CD4-positive, alpha-beta T cell (primary cell): ENCODE measurements around the gene CFL1. TPM values are rescaled to one million over a fixed set of nuclear protein-coding genes. Genes with fewer than 3 reads are reported as not detected.

Source experiments
- ATAC-seq: fragments of 200-7000 bp; cut with Tn5 transposase; one replicate; pipeline ENCODE4 v1.10.0; 2022; ENCODE audit warnings: mild to moderate bottlenecking; ENCODE audit not compliant: poor library complexity
- CTCF ChIA-PET: fragments of 350-600 bp; sonication (Branson Sonifier 250); formaldehyde crosslinking; loops from one replicate; lab custom pipeline; 2021; ENCODE audit warnings: antibody characterized with exemption, inconsistent platforms; lab: Charles Lee
- POLR2A ChIA-PET: fragments of 350-600 bp; sonication (Branson Sonifier 250); formaldehyde crosslinking; loops from one replicate; lab custom pipeline; 2021; ENCODE audit warnings: antibody characterized with exemption, inconsistent platforms; lab: Charles Lee
- DNase-seq, 14 experiments: peaks; one replicate each; pipeline ENCODE4 v3.0.0-alpha.2; 2013 to 2020; ENCODE audit warnings: mixed read lengths in 2 of 14
- H3K27ac ChIP-seq, 2 donors: one replicate each; pipeline versions ENCODE4 v1.5.1 to v1.7.0; 2013; ENCODE audit warnings: low read length in 2 of 2, low read depth in 1 of 2, mild to moderate bottlenecking in 1 of 2
- H3K27me3 ChIP-seq, 2 experiments: 1 replicate in 1 of 2; 2 replicates in 1 of 2; pipeline versions ENCODE4 v1.6.1 to v1.7.0; 2013; ENCODE audit warnings: low read length in 2 of 2, control low read depth in 1 of 2, mild to moderate bottlenecking in 1 of 2, moderate library complexity in 1 of 2; ENCODE audit not compliant: insufficient read depth in 2 of 2, control insufficient read depth in 1 of 2
- H3K36me3 ChIP-seq: one replicate; pipeline ENCODE4 v1.6.1; 2013; ENCODE audit warnings: low read length, control low read depth; ENCODE audit not compliant: insufficient read depth
- H3K4me1 ChIP-seq: one replicate; pipeline ENCODE4 v1.6.1; 2013; ENCODE audit warnings: low read length, control low read depth; ENCODE audit not compliant: insufficient read depth
- H3K4me3 ChIP-seq: one replicate; pipeline ENCODE4 v1.5.1; 2013; ENCODE audit warnings: mild to moderate bottlenecking, low read length, moderate library complexity
- H3K9me3 ChIP-seq, 2 experiments: 1 replicate in 1 of 2; 2 replicates in 1 of 2; pipeline versions ENCODE4 v1.6.1 to v1.7.0; 2013; ENCODE audit warnings: low read length in 2 of 2, mild to moderate bottlenecking in 2 of 2, control low read depth in 1 of 2, moderate library complexity in 1 of 2; ENCODE audit not compliant: control insufficient read depth in 1 of 2, insufficient read depth in 1 of 2
- H3K27ac Mint-ChIP-seq: one replicate; pipeline ENCODE4 v1.8.0; 2020; ENCODE audit warnings: mixed read lengths
- H3K27me3 Mint-ChIP-seq: one replicate; pipeline ENCODE4 v1.8.0; 2021; ENCODE audit warnings: mixed read lengths
- H3K36me3 Mint-ChIP-seq: one replicate; pipeline ENCODE4 v1.8.0; 2021; ENCODE audit warnings: low read depth, mixed read lengths
- H3K4me1 Mint-ChIP-seq: one replicate; pipeline ENCODE4 v1.8.0; 2021; ENCODE audit warnings: low read depth, mixed read lengths
- H3K4me3 Mint-ChIP-seq: one replicate; pipeline ENCODE4 v1.8.0; 2020; ENCODE audit warnings: mild to moderate bottlenecking, mixed read lengths
- H3K9me3 Mint-ChIP-seq: one replicate; pipeline ENCODE4 v1.8.0; 2020; ENCODE audit warnings: mixed read lengths
- intact Hi-C, 2 experiments: fragments of 100-400 bp; cut with DNase I in 1 of 2; cut with micrococcal nuclease in 1 of 2; formaldehyde crosslinking; loops; one replicate each; pipeline versions ENCODE4 v1.15.1 to v1.9.0; 2023 to 2025; cut with DNase I, micrococcal nuclease
- total RNA-seq, 174 experiments: library from RNA in 2 of 174; stranded (reverse) in 2 of 174; gene quantifications; one replicate each; pipeline ENCODE4 v1.2.3 and lab custom pipeline; 2021 to 2026
- TF ChIP-seq, protein P1 (sequence below): fragments of 200-600 bp; IDR thresholded peaks from one replicate; pipeline ENCODE4 v1.8.0; 2022; ENCODE audit warnings: antibody characterized with exemption, mild to moderate bottlenecking

Gene CFL1
- total RNA-seq, 2 experiments from 2014 or later, result 322 to 331 TPM

- no peak overlapping the region for H3K4me3 ChIP-seq
- no peaks in the 10 kb centered on the region for H3K9me3 Mint-ChIP-seq
- POLR2A ChIA-PET, result interaction anchor here (0.7 to 7.1 kb wide), 5 partner anchors 9 to 20 kb away, joined by 3 to 137 read pairs (median 7); partner anchors contain the start of genes CCDC85B, CFL1, CTSW and FIBP
- H3K27ac ChIP-seq, result no peak overlapping the region
- H3K4me3 Mint-ChIP-seq, result peak overlapping the region; percentile 48
- TF ChIP-seq, protein P1, sequence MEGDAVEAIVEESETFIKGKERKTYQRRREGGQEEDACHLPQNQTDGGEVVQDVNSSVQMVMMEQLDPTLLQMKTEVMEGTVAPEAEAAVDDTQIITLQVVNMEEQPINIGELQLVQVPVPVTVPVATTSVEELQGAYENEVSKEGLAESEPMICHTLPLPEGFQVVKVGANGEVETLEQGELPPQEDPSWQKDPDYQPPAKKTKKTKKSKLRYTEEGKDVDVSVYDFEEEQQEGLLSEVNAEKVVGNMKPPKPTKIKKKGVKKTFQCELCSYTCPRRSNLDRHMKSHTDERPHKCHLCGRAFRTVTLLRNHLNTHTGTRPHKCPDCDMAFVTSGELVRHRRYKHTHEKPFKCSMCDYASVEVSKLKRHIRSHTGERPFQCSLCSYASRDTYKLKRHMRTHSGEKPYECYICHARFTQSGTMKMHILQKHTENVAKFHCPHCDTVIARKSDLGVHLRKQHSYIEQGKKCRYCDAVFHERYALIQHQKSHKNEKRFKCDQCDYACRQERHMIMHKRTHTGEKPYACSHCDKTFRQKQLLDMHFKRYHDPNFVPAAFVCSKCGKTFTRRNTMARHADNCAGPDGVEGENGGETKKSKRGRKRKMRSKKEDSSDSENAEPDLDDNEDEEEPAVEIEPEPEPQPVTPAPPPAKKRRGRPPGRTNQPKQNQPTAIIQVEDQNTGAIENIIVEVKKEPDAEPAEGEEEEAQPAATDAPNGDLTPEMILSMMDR, result no peak
- no peaks in the 10 kb centered on the region for H3K27me3 Mint-ChIP-seq
- ATAC-seq (no peak), DNase-seq (no peak)
- H3K27me3 ChIP-seq, result no peaks in the 10 kb centered on the region
- no peak overlapping the region for H3K27ac Mint-ChIP-seq
- CTCF ChIA-PET, result interaction anchor here (1.0 to 1.5 kb wide), 3 partner anchors 11 to 18 kb away, joined by 3 to 7 read pairs (median 5); partner anchors contain the start of genes FIBP and MUS81
- intact Hi-C loops, result no loop called here
- peaks cover 21% of the 10 kb centered on the region for H3K36me3 ChIP-seq
- H3K4me1 ChIP-seq, result peaks cover 41% of the 10 kb centered on the region
- no peaks in the 10 kb centered on the region for H3K9me3 ChIP-seq
- H3K36me3 Mint-ChIP-seq, result peaks cover 14% of the 10 kb centered on the region
- H3K4me1 Mint-ChIP-seq, result peaks cover 16% of the 10 kb centered on the region
Measured at GRCh38 chr11:65870706-65871681, 13.0 kb upstream of the CFL1 start.

GRCh38 chr11:65870307-65870658, 12.3 kb upstream of the CFL1 start:
- Mint-ChIP-seq H3K9me3 (no peaks in the 10 kb centered on the region), H3K4me3 (peak overlapping the region; percentile 48), H3K27me3 (no peaks in the 10 kb centered on the region), H3K27ac (no peak overlapping the region), H3K4me1 (peaks cover 16% of the 10 kb centered on the region), H3K36me3 (peaks cover 22% of the 10 kb centered on the region)
- no peak for ATAC-seq
- Histone ChIP-seq H3K27me3 (no peaks in the 10 kb centered on the region), H3K4me3 (no peak overlapping the region), H3K9me3 (no peaks in the 10 kb centered on the region), H3K4me1 (peaks cover 41% of the 10 kb centered on the region), H3K36me3 (peaks cover 28% of the 10 kb centered on the region), H3K27ac (no peak overlapping the region)
- DNase-seq, result no peak
- intact Hi-C loops, result no loop called here
- POLR2A ChIA-PET, result interaction anchor here (0.9 to 7.1 kb wide), 4 partner anchors 11 to 28 kb away, joined by 3 to 137 read pairs (median 10); partner anchors contain the start of genes CCDC85B, CFL1 and MUS81
- TF ChIP-seq, protein P1, result no peak
- CTCF ChIA-PET, result interaction anchor here (1.0 to 1.8 kb wide), 3 partner anchors 11 to 18 kb away, joined by 3 to 14 read pairs (median 7); partner anchors contain the start of genes FIBP and MUS81

GRCh38 chr11:65869643-65870306, 11.8 kb upstream of the CFL1 start:
- ChIA-PET CTCF (interaction anchor here (1.0 to 1.8 kb wide), 3 partner anchors 10 to 19 kb away, joined by 3 to 14 read pairs (median 3); partner anchors contain the start of genes FIBP and MUS81), POLR2A (interaction anchor here (0.9 to 7.1 kb wide), 4 partner anchors 10 to 29 kb away, joined by 3 to 137 read pairs (median 4); partner anchors contain the start of genes CFL1, FIBP and MUS81)
- Mint-ChIP-seq H3K9me3 (no peaks in the 10 kb centered on the region), H3K27me3 (no peaks in the 10 kb centered on the region), H3K27ac (no peak overlapping the region), H3K36me3 (peaks cover 27% of the 10 kb centered on the region), H3K4me3 (peak overlapping the region; percentile 42), H3K4me1 (peaks cover 16% of the 10 kb centered on the region)
- Histone ChIP-seq H3K4me3 (no peak overlapping the region), H3K4me1 (peaks cover 41% of the 10 kb centered on the region), H3K27me3 (no peaks in the 10 kb centered on the region), H3K27ac (no peak overlapping the region), H3K36me3 (peaks cover 33% of the 10 kb centered on the region), H3K9me3 (no peaks in the 10 kb centered on the region)
- ATAC-seq (no peak), DNase-seq (no peak)
- TF ChIP-seq, protein P1, result no peak
- intact Hi-C loops, result no loop called here
